Suprapubic skin (tissue), 4 donors: ENCODE data around the gene ONECUT3.

Experiments
- EP300 ChIP-seq: sonication (generic); formaldehyde crosslinking; IDR thresholded peaks from one replicate; pipeline ENCODE4 v1.6.1; 2017; ENCODE audit warnings: antibody characterized with exemption
- POLR2A ChIP-seq, 2 donors: fragments of 450-650 bp; IDR thresholded peaks; one replicate each; pipeline ENCODE4 v1.6.1; 2017; ENCODE audit warnings: antibody characterized with exemption in 2 of 2, mild to moderate bottlenecking in 2 of 2, moderate library complexity in 2 of 2
- POLR2AphosphoS5 ChIP-seq, 3 donors: sonication (generic); formaldehyde crosslinking; IDR thresholded peaks; one replicate each; pipeline ENCODE4 v1.6.1; 2017; ENCODE audit warnings: antibody characterized with exemption in 3 of 3
- TF ChIP-seq, protein P1 (sequence below), 2 donors: fragments of 200-600 bp in 1 of 2; fragments of 450-650 bp in 1 of 2; sonication (generic) in 1 of 2; IDR thresholded peaks; one replicate each; pipeline ENCODE4 v1.5.1; 2016 to 2019; ENCODE audit warnings: antibody characterized with exemption in 2 of 2, mild to moderate bottlenecking in 1 of 2, moderate library complexity in 1 of 2

DNA sequence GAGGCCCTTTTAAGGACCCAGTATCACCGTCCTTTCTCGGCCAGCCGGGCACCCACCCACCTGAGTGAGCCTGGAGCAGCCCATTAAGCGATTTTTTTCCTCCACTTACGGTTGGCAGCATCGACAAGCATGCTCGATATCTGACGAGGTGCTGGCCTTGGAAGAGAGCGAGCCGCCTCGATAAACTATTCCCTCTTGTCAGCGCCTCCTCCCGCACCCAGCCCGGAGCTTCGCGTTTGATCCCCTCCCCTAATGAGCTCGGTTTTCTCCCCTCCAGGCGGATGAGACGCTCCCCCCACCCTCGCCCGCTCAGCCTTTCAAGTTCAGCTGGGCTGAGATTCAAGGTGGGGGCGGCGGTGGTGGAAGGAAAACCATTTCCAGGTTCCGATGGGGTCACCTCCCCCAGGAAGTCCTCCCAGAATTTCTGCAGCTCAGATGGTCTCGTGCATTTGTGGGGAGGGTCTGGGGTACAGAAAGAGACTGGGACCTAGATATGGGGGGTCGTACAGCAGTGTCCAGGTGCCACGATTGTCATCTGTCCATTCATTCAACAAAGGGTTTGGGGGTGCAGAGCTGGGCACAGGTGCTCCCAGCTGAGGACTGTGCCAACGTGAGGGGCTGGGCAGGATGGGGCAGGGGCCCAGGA lies 18.9 kb upstream of the ONECUT3 start:
- TF ChIP-seq POLR2A (IDR thresholded peaks at IDR 0.05), result no peak
- no peak for TF ChIP-seq EP300
- TF ChIP-seq, protein P1, sequence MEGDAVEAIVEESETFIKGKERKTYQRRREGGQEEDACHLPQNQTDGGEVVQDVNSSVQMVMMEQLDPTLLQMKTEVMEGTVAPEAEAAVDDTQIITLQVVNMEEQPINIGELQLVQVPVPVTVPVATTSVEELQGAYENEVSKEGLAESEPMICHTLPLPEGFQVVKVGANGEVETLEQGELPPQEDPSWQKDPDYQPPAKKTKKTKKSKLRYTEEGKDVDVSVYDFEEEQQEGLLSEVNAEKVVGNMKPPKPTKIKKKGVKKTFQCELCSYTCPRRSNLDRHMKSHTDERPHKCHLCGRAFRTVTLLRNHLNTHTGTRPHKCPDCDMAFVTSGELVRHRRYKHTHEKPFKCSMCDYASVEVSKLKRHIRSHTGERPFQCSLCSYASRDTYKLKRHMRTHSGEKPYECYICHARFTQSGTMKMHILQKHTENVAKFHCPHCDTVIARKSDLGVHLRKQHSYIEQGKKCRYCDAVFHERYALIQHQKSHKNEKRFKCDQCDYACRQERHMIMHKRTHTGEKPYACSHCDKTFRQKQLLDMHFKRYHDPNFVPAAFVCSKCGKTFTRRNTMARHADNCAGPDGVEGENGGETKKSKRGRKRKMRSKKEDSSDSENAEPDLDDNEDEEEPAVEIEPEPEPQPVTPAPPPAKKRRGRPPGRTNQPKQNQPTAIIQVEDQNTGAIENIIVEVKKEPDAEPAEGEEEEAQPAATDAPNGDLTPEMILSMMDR (IDR thresholded peaks at IDR 0.05), result no peak
- TF ChIP-seq POLR2AphosphoS5 (IDR thresholded peaks at IDR 0.05), result no peak
